ENCODE results near the gene RBMY1E. TPM values are rescaled to one million over a fixed set of nuclear protein-coding genes. Genes with fewer than 3 reads are reported as not detected.
"Not testable (repeated sequence)": the region's sequence is repeated elsewhere in the genome, so short reads cannot be mapped to it uniquely, and the experiment has no call there.

Gene RBMY1E
- not detected for total RNA-seq

GRCh38 chrY:21917932-21918331 lies at the start of gene RBMY1E:
Gene RBMY1E, minus strand, starts transcription at chrY:21918032. Its CDS starts 1,978 bp downstream, at chrY:21916054.
- not testable (repeated sequence) for H3K36me3 Mint-ChIP-seq (ENCODE audit: low read depth); H3K4me3 Mint-ChIP-seq; H3K9me3 Mint-ChIP-seq; H3K4me1 Mint-ChIP-seq; H3K27ac Mint-ChIP-seq; H3K27me3 Mint-ChIP-seq; ATAC-seq (replicated peaks)

DNA sequence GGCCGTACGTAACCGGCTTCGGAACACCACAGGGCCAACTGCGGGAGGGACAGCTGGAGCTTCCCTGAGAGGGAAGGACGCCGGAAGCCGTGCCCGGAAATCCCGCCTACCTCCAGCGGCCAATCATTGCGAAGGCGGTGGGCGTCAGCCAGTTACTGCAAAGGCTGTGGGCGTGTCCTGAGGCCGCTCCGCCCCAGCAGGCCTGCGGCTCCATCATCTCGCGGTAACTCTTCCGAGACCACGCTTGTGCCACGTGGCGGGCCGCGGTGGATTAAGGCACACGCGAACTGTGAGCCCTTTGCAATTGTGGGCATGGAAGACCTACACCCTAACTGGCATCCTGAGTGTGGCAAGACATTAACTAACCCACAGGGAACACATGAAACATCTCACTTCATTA lies 23.4 kb downstream of the RBMY1E start, which contains the start of gene RBMY1D:
Gene RBMY1D (minus strand): TSS at position 101 of the 400 bp plus-strand sequence. CDS start 2,013 bp downstream, outside the sequence.
- ATAC-seq (replicated peaks); H3K36me3 Mint-ChIP-seq (ENCODE audit: low read depth): not testable (repeated sequence)

GRCh38 chrY:21869407-21870076 lies 48.3 kb downstream of the RBMY1E start:
- not testable (repeated sequence) for H3K9me3 Mint-ChIP-seq; H3K36me3 Mint-ChIP-seq (ENCODE audit: low read depth); H3K4me3 Mint-ChIP-seq; H3K4me1 Mint-ChIP-seq; H3K27me3 Mint-ChIP-seq; H3K27ac Mint-ChIP-seq
- ATAC-seq (replicated peaks), result peak; percentile 67

More for the DNA sequence above, 23.4 kb downstream of the RBMY1E start, which contains the start of gene RBMY1D:
- H3K27ac Mint-ChIP-seq, H3K4me1 Mint-ChIP-seq, H3K9me3 Mint-ChIP-seq, H3K4me3 Mint-ChIP-seq, H3K27me3 Mint-ChIP-seq: not testable (repeated sequence)

Other genes with a start within 250 kb of the RBMY1E start
- gene RBMY1D, start 23.5 kb downstream of the RBMY1E start, total RNA-seq, result not detected

Measured in activated T-helper 17 cell treated with anti-CD3 and anti-CD28 coated beads, Interleukin-2, amount 50 U/mL, for 72 hours (primary cell).